ENCODE results near the gene CTSO.
"Not testable (repeated sequence)": the region's sequence is repeated elsewhere in the genome, so short reads cannot be mapped to it uniquely, and the experiment has no call there.

CTSO gene

GRCh38 chr4:155904331-155904730 lies 49.3 kb downstream of the CTSO start:
- DNase-seq = no peak

- DNase-seq = no peak
Measured at GRCh38 chr4:155903453-155903852, 50.2 kb downstream of the CTSO start, which contains the start of gene TDO2. TSS of gene TDO2 (plus strand) at chr4:155903696. CDS start at chr4:155903759, 63 bp downstream.

GRCh38 chr4:155901013-155901412 lies 52.7 kb downstream of the CTSO start:
- no peak for DNase-seq

GRCh38 chr4:155900381-155900780 lies 53.3 kb downstream of the CTSO start:
- DNase-seq = no peak

- no peak for DNase-seq
Measured at GRCh38 chr4:155899891-155900290, 53.8 kb downstream of the CTSO start.

- DNase-seq = not testable (repeated sequence)
Measured at GRCh38 chr4:155898371-155898770, 55.3 kb downstream of the CTSO start.

- no peak for DNase-seq
Measured at GRCh38 chr4:155891058-155891457, 62.6 kb downstream of the CTSO start.

GRCh38 chr4:155889946-155890345 lies 63.7 kb downstream of the CTSO start:
- no peak for DNase-seq

GRCh38 chr4:155889031-155889793 lies 64.5 kb downstream of the CTSO start:
- DNase-seq = no peak

GRCh38 chr4:155887847-155888570 lies 65.7 kb downstream of the CTSO start:
- no peak for DNase-seq

GRCh38 chr4:155887045-155887444 lies 66.6 kb downstream of the CTSO start:
- DNase-seq = no peak

GRCh38 chr4:155885666-155886065 lies 68.0 kb downstream of the CTSO start:
- DNase-seq = no peak

GRCh38 chr4:155883895-155884294 lies 69.8 kb downstream of the CTSO start:
- no peak for DNase-seq

GRCh38 chr4:155881555-155881954 lies 72.1 kb downstream of the CTSO start:
- DNase-seq = no peak

- DNase-seq = no peak
Measured at GRCh38 chr4:155879767-155880166, 73.9 kb downstream of the CTSO start.

- DNase-seq = no peak
Measured at GRCh38 chr4:155878611-155879010, 75.1 kb downstream of the CTSO start.

- no peak for DNase-seq
Measured at GRCh38 chr4:155877971-155878370, 75.7 kb downstream of the CTSO start.

GRCh38 chr4:155875878-155876277 lies 77.8 kb downstream of the CTSO start:
- no peak for DNase-seq
